Pancreas (tissue), 10 donors: ENCODE results near the gene ZZZ3. TPM values are rescaled to one million over a fixed set of nuclear protein-coding genes. Genes with fewer than 3 reads are reported as not detected.
A peak's percentile ranks its signal among the peaks of the same experiment; 100 is the strongest.

ENCODE experiments used
- ATAC-seq, 4 donors: fragments of 200-7000 bp; cut with Tn5 transposase; one replicate each; pipeline versions ENCODE4 v1.8.0 to v1.9.1; 2020; ENCODE audit warnings: mild to moderate bottlenecking in 4 of 4, moderate library complexity in 4 of 4
- DNase-seq, 6 donors: peaks; one replicate each; pipeline ENCODE4 v3.0.0-alpha.2; 2020
- FAIRE-seq: peaks from 2 replicates; lab custom pipeline; 2012; peaks lifted over from hg19 to GRCh38; lab: Jason Lieb, UNC
- H3K27ac ChIP-seq, 4 donors: fragments of 200-600 bp; sonication (generic); 1 replicate in 3 of 4; 2 replicates in 1 of 4; pipeline versions ENCODE4 v1.5.0 to v1.8.0; 2020
- H3K27me3 ChIP-seq, 4 donors: fragments of 200-600 bp; one replicate each; pipeline ENCODE4 v1.8.0; 2021
- H3K36me3 ChIP-seq, 3 donors: fragments of 200-600 bp; sonication (generic) in 1 of 3; one replicate each; pipeline versions ENCODE4 v1.5.0 to v1.8.0; 2020 to 2021
- H3K4me1 ChIP-seq, 3 donors: fragments of 200-600 bp; one replicate each; pipeline ENCODE4 v1.8.0; 2021
- H3K4me3 ChIP-seq, 4 donors: fragments of 200-600 bp; sonication (generic) in 2 of 4; one replicate each; pipeline versions ENCODE4 v1.5.0 to v1.8.0; 2020 to 2021
- H3K9me3 ChIP-seq, 4 donors: fragments of 200-600 bp; one replicate each; pipeline ENCODE4 v1.8.0; 2021
- WGBS, 2 donors: extraction: QIAGEN DNeasy Blood & Tissue Kit; methylation state at CpG; one replicate each; pipeline ENCODE4 v1.1.7; 2013; 5-methylcytosine and 5-hydroxymethylcytosine counted together
- intact Hi-C, 3 donors: fragments of 100-400 bp; cut with DNase I; formaldehyde crosslinking; loops; one replicate each; pipeline versions ENCODE4 v1.11.1 to v1.14.2; 2022
- polyA plus RNA-seq, 2 donors: library from polyadenylated mRNA; stranded (reverse); fragments of 200-250 nt; gene quantifications; one replicate each; pipeline ENCODE4 v1.2.3, GENCODE V29; 2013
- total RNA-seq, 6 donors: library from RNA; stranded (reverse); fragmentation: NEBNext Ultra II Directional in 4 of 6; extraction: Animal tissue kit (Norgen Biotek cat#: 25700) in 4 of 6; gene quantifications; one replicate each; pipeline versions ENCODE4 v1.2.1 to v1.2.4, GENCODE V29; 2021 to 2023
- TF ChIP-seq, protein P1 (sequence below), 4 donors: fragments of 200-600 bp; sonication (generic) in 3 of 4; IDR thresholded peaks; one replicate each; pipeline versions ENCODE4 v1.5.0 to v1.8.0; 2021; ENCODE audit warnings: antibody characterized with exemption in 4 of 4
- donor health status: healthy with polysubstance abuse.
- donor health status: DM: no; HTN: no; CAD: no; lungs with moderate emphysema.
- donor health status: DM: no; HTN: no; CAD: no.
- donor health status: control.
- donor health status: control.
- donor health status: Bipolar disorder and iron deficiency.
- donor health status: DM: yes; HTN: yes; CAD: no.
- donor health status: DM: no; HTN: no; CAD: no.
- donor health status: DM: no; HTN: no; CAD: no.
- donor health status: DM: yes; HTN: yes; CAD: no.

The ZZZ3 gene
- 10 to 100 TPM; 18.9 to 33.0 (median 22.4) TPM for total RNA-seq
- polyA plus RNA-seq, result 10 to 100 TPM in 1 of 2 donors, 1 to 10 TPM in 1; 8.2 to 12.7 TPM

DNA sequence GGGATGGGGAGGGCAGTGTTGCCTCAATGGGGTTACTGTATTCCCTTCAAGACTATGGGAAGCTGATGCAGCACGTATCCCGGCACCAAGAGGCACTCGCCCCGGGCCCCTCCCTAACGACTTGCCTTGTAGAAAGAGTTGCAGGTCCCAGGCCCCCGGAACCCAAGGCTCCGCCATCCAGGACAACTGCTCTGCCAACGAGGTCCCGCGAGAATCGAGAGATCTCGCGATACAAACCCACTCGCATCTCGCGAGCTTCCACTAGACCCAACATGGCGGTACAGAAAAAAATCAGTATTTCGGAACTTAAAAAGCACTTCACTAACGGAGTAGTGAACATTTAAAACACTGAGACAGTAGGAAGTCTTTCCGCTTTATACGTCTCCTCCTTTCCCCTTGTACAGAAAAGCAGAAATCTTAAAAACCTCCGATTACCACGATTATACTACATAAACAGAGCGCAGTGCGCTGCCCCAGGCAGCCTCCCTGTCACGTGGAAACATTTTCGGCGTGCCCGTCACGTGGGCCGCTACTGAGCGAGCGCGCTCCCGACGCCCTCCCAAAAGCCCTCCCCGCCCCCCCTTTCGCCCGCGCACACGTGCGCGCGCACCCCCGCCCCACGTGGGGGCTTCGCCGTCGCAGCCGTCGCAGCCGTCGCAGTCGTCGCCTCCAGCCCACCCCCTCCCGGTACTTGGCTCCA is at the start of gene ZZZ3:
TSS of gene ZZZ3 (minus strand) at position 199 of the 700 bp plus-strand sequence. CDS start 49,304 bp downstream, outside the sequence.
- intact Hi-C loops, result no loop called here
- TF ChIP-seq, protein P1, sequence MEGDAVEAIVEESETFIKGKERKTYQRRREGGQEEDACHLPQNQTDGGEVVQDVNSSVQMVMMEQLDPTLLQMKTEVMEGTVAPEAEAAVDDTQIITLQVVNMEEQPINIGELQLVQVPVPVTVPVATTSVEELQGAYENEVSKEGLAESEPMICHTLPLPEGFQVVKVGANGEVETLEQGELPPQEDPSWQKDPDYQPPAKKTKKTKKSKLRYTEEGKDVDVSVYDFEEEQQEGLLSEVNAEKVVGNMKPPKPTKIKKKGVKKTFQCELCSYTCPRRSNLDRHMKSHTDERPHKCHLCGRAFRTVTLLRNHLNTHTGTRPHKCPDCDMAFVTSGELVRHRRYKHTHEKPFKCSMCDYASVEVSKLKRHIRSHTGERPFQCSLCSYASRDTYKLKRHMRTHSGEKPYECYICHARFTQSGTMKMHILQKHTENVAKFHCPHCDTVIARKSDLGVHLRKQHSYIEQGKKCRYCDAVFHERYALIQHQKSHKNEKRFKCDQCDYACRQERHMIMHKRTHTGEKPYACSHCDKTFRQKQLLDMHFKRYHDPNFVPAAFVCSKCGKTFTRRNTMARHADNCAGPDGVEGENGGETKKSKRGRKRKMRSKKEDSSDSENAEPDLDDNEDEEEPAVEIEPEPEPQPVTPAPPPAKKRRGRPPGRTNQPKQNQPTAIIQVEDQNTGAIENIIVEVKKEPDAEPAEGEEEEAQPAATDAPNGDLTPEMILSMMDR (IDR thresholded peaks at IDR 0.05), result no peak
- Histone ChIP-seq H3K9me3 (no peaks in the 10 kb centered on the region), H3K4me1 (peaks cover 33 to 46% (median 40%) of the 10 kb centered on the region in 3 donors), H3K4me3 (peak within 1 kb of the TSS; percentile 54 to 78 (median 74)), H3K27me3 (no peaks in the 10 kb centered on the region), H3K36me3 (no peaks in the 10 kb centered on the region), H3K27ac (peak within 1 kb of the TSS; percentile 91 to 97 (median 94))
- 0 to 1% methylated on average over 36 to 56 of the region's 56 CpGs for WGBS, 2 donors
- DNase-seq (peak; percentile 85 to 94 (median 90)), FAIRE-seq (no peak), ATAC-seq (peak; percentile 77 to 87 (median 82))

DNA sequence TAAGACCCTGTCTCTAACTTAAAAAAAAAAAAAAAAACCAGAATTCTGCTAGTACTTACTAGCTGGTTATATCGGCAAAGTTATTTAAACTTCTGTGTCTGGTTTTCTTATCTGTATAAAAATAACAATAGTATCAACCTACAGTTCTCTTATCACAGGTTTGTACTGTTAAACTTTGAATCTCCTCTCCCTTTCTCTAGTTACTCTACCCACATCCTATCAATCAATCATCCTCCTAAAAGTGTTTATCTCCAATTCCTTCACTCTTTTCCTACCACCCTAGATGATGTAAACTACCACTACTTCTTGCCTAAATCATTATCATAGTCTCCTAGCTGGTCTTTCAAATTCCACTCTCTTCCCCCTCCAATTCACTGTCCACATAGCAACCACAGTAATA is 49.6 kb upstream of the ZZZ3 start:
- ATAC-seq, result no peak
- intact Hi-C loops, result no loop called here
- Histone ChIP-seq H3K4me1 (no peaks in the 10 kb centered on the region), H3K27me3 (no peaks in the 10 kb centered on the region), H3K4me3 (no peak overlapping the region), H3K36me3 (peaks cover 0 to 14% (median 0%) of the 10 kb centered on the region in 3 donors), H3K27ac (no peak overlapping the region), H3K9me3 (no peaks in the 10 kb centered on the region)
- 33 to 51% methylated on average over 1 of the region's 1 CpG for WGBS, 2 donors
- no peak for DNase-seq
- FAIRE-seq, result no peak
- TF ChIP-seq, protein P1 (IDR thresholded peaks at IDR 0.05), result no peak

DNA sequence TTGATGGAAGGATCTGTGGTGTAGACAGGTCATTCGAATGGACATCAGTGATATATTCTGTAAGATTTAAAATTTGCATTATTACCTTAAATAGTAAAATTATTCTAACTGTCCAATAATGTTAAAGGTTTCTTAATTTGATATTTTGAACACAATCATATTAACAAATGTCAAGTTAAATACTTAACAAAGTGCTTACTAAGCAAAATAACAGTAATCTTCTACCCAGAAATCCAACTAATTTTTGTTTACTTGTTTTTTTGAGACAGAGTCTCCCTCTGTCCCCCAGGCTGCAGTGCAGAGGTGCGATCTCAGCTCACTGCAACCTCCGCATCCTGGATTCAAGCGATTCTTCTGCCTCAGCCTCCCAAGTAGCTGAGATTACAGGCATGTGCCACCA is 43.2 kb upstream of the ZZZ3 start:
- Histone ChIP-seq H3K36me3 (peaks cover 0 to 60% (median 3%) of the 10 kb centered on the region in 3 donors), H3K4me1 (no peaks in the 10 kb centered on the region), H3K27me3 (no peaks in the 10 kb centered on the region), H3K9me3 (no peaks in the 10 kb centered on the region), H3K4me3 (no peak overlapping the region), H3K27ac (no peak overlapping the region)
- no peak for DNase-seq
- 97 to 99% methylated on average over 4 of the region's 4 CpGs for WGBS, 2 donors
- TF ChIP-seq, protein P1 (IDR thresholded peaks at IDR 0.05), result no peak
- intact Hi-C loops, result no loop called here
- no peak for ATAC-seq
- FAIRE-seq, result no peak

DNA sequence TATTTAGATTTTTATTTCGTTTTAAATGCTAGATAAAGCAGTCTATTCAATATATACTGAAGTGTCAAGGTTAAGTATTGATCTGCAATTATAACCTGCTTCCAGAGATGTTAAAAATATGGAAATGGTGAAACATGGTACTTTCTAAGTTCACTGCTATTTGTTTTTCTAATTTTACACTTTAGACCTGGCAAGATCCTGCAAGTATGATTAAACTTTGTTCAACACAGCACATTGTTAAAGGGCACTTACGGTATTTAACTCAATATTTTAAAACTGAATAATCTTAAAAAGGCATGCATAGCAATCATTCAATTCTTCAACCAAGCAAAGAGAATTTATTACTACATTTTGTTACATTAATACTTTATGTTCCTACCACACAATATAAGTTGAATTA is 35.7 kb upstream of the ZZZ3 start:
- Histone ChIP-seq H3K4me1 (no peaks in the 10 kb centered on the region), H3K9me3 (no peaks in the 10 kb centered on the region), H3K4me3 (no peak overlapping the region), H3K27ac (no peak overlapping the region), H3K36me3 (peaks cover 0 to 35% (median 18%) of the 10 kb centered on the region in 3 donors), H3K27me3 (no peaks in the 10 kb centered on the region)
- TF ChIP-seq, protein P1 (IDR thresholded peaks at IDR 0.05), result no peak
- DNase-seq, result no peak
- 68 to 73% methylated on average over 2 of the region's 2 CpGs for WGBS, 2 donors
- ATAC-seq, result no peak
- no peak for FAIRE-seq
- intact Hi-C loops, result no loop called here

DNA sequence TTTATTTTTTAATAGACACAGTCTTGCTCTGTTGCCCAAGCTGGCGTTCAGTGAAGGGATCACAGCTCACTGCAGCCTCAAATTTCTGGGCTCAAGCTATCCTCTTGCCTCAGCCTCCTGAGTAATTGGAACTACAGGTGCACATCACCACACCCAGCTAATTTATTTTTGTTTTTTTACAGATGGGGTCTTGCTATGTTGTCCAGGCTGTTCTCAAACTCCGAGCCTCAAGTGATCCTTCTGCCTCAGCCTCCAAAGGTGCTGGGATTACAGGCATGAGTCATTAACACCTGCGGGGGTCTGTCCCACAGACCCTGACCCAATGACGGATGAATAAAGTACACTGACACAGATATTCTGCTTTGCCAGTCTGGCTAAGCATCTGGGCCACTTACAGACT is 33.6 kb upstream of the ZZZ3 start:
- TF ChIP-seq, protein P1 (IDR thresholded peaks at IDR 0.05), result no peak
- no peaks in the 10 kb centered on the region for H3K4me1 ChIP-seq
- H3K27me3 ChIP-seq, result no peaks in the 10 kb centered on the region
- no peak overlapping the region for H3K4me3 ChIP-seq
- intact Hi-C loops, result no loop called here
- no peak for ATAC-seq
- H3K36me3 ChIP-seq, result peaks cover 0 to 31% (median 18%) of the 10 kb centered on the region in 3 donors
- 95 to 98% methylated on average over 4 of the region's 4 CpGs for WGBS, 2 donors
- no peak overlapping the region for H3K27ac ChIP-seq
- H3K9me3 ChIP-seq, result no peaks in the 10 kb centered on the region
- no peak for DNase-seq
- FAIRE-seq, result no peak
